ENCODE results near the gene APOBEC3C.
"Not testable (repeated sequence)": the region's sequence is repeated elsewhere in the genome, so short reads cannot be mapped to it uniquely, and the experiment has no call there.

DNA sequence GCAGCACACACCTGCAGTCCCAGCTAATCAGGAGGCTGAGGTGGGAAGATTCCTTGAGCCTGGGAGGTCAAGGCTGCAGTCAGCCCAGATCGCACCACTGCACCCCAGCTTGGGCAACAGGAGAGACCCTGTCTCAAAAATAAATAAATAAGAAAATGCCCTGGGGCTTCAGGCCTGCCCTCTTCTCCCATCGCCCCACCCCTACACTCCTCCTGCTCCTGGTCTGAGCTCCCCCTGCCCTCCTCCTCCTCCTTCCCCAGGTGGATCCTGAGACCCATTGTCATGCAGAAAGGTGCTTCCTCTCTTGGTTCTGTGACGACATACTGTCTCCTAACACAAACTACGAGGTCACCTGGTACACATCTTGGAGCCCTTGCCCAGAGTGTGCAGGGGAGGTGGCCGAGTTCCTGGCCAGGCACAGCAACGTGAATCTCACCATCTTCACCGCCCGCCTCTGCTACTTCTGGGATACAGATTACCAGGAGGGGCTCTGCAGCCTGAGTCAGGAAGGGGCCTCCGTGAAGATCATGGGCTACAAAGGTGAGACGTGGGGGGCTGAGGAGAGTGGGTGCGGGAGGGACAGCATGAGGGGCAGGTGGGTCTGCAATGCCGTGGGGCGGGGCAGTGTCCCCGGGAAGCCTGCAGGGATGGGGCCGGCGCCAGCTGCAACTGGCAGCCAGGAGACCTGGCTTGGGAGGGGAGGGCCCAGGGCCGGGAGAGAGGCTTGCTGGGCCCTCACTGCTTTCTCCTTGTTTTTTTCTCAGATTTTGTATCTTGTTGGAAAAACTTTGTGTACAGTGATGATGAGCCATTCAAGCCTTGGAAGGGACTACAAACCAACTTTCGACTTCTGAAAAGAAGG is 17.6 kb downstream of the APOBEC3C start:
- not testable (repeated sequence) for TF ChIP-seq FOXM1 (IDR thresholded peaks at IDR 0.05; ENCODE audit: low read depth); RAD21 (IDR thresholded peaks at IDR 0.05; ENCODE audit: low read length)
- TF ChIP-seq, protein P1, sequence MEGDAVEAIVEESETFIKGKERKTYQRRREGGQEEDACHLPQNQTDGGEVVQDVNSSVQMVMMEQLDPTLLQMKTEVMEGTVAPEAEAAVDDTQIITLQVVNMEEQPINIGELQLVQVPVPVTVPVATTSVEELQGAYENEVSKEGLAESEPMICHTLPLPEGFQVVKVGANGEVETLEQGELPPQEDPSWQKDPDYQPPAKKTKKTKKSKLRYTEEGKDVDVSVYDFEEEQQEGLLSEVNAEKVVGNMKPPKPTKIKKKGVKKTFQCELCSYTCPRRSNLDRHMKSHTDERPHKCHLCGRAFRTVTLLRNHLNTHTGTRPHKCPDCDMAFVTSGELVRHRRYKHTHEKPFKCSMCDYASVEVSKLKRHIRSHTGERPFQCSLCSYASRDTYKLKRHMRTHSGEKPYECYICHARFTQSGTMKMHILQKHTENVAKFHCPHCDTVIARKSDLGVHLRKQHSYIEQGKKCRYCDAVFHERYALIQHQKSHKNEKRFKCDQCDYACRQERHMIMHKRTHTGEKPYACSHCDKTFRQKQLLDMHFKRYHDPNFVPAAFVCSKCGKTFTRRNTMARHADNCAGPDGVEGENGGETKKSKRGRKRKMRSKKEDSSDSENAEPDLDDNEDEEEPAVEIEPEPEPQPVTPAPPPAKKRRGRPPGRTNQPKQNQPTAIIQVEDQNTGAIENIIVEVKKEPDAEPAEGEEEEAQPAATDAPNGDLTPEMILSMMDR (IDR thresholded peaks at IDR 0.05): not testable (repeated sequence)
- TF ChIP-seq, protein P2, sequence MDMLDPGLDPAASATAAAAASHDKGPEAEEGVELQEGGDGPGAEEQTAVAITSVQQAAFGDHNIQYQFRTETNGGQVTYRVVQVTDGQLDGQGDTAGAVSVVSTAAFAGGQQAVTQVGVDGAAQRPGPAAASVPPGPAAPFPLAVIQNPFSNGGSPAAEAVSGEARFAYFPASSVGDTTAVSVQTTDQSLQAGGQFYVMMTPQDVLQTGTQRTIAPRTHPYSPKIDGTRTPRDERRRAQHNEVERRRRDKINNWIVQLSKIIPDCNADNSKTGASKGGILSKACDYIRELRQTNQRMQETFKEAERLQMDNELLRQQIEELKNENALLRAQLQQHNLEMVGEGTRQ (IDR thresholded peaks at IDR 0.05; ENCODE audit: borderline replicate concordance, low read depth, low read length): not testable (repeated sequence)
